Astrocyte (in vitro differentiated cells and primary cell): ENCODE results near the gene SH3BP4.

Experiments
- EZH2 ChIP-seq: IDR thresholded peaks from 2 replicates; pipeline ENCODE4 v1.6.1; 2012; ENCODE audit warnings: mild to moderate bottlenecking, low read length, inconsistent platforms; ENCODE audit not compliant: insufficient read depth
- TF ChIP-seq, protein P1 (sequence below): IDR thresholded peaks from 2 replicates; pipeline ENCODE4 v1.5.1; 2011; ENCODE audit warnings: low read depth, mild to moderate bottlenecking, inconsistent platforms, low read length, moderate library complexity; ENCODE audit not compliant: insufficient read depth

DNA sequence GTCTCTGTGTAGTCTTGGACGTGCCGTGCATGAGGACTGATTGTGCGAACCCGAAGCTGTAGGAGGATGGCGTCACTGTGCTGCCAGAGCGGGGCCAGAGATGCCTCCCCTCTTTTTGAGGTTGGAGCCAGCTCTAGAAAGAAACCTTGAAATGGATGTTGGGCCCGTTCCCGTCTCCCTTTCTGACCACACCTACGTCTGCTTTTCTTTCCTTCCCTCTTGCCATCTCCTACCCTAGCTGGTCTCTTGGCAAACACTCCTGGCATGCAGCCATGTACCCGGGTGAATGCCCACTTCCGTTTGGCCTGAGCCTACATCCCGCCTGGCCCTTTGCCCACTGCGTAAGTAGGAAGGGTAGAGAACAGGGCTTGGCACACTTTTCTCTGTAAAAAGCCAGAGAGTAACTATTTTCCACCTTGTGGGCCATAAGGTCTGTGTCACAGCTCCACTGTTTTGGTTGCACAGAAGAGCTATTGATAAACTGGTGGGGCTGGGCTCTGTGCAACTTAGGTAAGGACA lies 37.4 kb downstream of the SH3BP4 start:
- TF ChIP-seq, protein P1, sequence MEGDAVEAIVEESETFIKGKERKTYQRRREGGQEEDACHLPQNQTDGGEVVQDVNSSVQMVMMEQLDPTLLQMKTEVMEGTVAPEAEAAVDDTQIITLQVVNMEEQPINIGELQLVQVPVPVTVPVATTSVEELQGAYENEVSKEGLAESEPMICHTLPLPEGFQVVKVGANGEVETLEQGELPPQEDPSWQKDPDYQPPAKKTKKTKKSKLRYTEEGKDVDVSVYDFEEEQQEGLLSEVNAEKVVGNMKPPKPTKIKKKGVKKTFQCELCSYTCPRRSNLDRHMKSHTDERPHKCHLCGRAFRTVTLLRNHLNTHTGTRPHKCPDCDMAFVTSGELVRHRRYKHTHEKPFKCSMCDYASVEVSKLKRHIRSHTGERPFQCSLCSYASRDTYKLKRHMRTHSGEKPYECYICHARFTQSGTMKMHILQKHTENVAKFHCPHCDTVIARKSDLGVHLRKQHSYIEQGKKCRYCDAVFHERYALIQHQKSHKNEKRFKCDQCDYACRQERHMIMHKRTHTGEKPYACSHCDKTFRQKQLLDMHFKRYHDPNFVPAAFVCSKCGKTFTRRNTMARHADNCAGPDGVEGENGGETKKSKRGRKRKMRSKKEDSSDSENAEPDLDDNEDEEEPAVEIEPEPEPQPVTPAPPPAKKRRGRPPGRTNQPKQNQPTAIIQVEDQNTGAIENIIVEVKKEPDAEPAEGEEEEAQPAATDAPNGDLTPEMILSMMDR: no peak
- TF ChIP-seq EZH2: no peak
